Stomach (tissue), 4 donors: Measurements from ENCODE around the gene AGAP1.

Experiments used
- CTCF ChIP-seq, 7 experiments: fragments of 450-650 bp in 4 of 7; fragments of 200-600 bp in 3 of 7; sonication (generic) in 3 of 7; IDR thresholded peaks; one replicate each; pipeline ENCODE4 v1.5.1; 2016 to 2019; ENCODE audit warnings: antibody characterized with exemption in 7 of 7, control low read depth in 2 of 7, mild to moderate bottlenecking in 1 of 7
- EP300 ChIP-seq: sonication (generic); formaldehyde crosslinking; IDR thresholded peaks from one replicate; pipeline ENCODE4 v1.6.1; 2017; ENCODE audit warnings: antibody characterized with exemption
- POLR2A ChIP-seq, 4 donors: fragments of 450-650 bp; IDR thresholded peaks; one replicate each; pipeline ENCODE4 v1.6.1; 2016; ENCODE audit warnings: antibody characterized with exemption in 4 of 4, control low read depth in 2 of 4, mild to moderate bottlenecking in 1 of 4, moderate library complexity in 1 of 4
- POLR2AphosphoS5 ChIP-seq, 3 donors: sonication (generic); formaldehyde crosslinking; IDR thresholded peaks; one replicate each; pipeline ENCODE4 v1.6.1; 2016; ENCODE audit warnings: antibody characterized with exemption in 3 of 3

GRCh38 chr2:236057375-236057774, 563.5 kb downstream of the AGAP1 start:
- TF ChIP-seq CTCF (IDR thresholded peaks at IDR 0.05) (no peak), POLR2A (IDR thresholded peaks at IDR 0.05) (no peak), EP300 (no peak), POLR2AphosphoS5 (IDR thresholded peaks at IDR 0.05) (no peak)
